SIG-M5 treated with dmso at 0.1 percent for 504 hours (cell line): ENCODE results near the gene FST.

ENCODE experiments used
- DNase-seq: peaks from one replicate; lab custom pipeline; 2025; ENCODE audit not compliant: unreplicated experiment; lab: John Stamatoyannopoulos, UW

Gene FST

GRCh38 chr5:53473633-53474032, 6.8 kb upstream of the FST start:
- no peak for DNase-seq

- DNase-seq = no peak
Observed at GRCh38 chr5:53475320-53475719, 5.1 kb upstream of the FST start.

GRCh38 chr5:53476019-53476418, 4.4 kb upstream of the FST start:
- DNase-seq = no peak

- DNase-seq = no peak
Observed at GRCh38 chr5:53476531-53477480, 3.6 kb upstream of the FST start.

- DNase-seq = peak; percentile 55
Observed at GRCh38 chr5:53478411-53479044, 1.9 kb upstream of the FST start.

- DNase-seq = no peak
Observed at GRCh38 chr5:53479045-53479589, 1.3 kb upstream of the FST start.

- DNase-seq = peak; percentile 35
Observed at GRCh38 chr5:53479590-53480415, 626 bp upstream of the FST start.

- DNase-seq = peak; percentile 37
Observed at GRCh38 chr5:53481159-53481886, 894 bp downstream of the FST start.

- peak; percentile 82 for DNase-seq
Observed at GRCh38 chr5:53481887-53482716, 1.7 kb downstream of the FST start.

- DNase-seq = no peak
Observed at GRCh38 chr5:53482717-53483638, 2.5 kb downstream of the FST start.

- no peak for DNase-seq
Observed at GRCh38 chr5:53487436-53487835, 7.0 kb downstream of the FST start.

GRCh38 chr5:53488195-53488722, 7.8 kb downstream of the FST start:
- no peak for DNase-seq

GRCh38 chr5:53490747-53491146, 10.3 kb downstream of the FST start:
- DNase-seq = no peak

GRCh38 chr5:53501054-53501453, 20.6 kb downstream of the FST start:
- DNase-seq = no peak

- no peak for DNase-seq
Observed at GRCh38 chr5:53503562-53504218, 23.3 kb downstream of the FST start.

- DNase-seq = peak; percentile 11
Observed at GRCh38 chr5:53507013-53507412, 26.6 kb downstream of the FST start.

GRCh38 chr5:53508125-53508524, 27.7 kb downstream of the FST start:
- no peak for DNase-seq

GRCh38 chr5:53512539-53512938, 32.1 kb downstream of the FST start:
- DNase-seq = no peak
